Measurements from ENCODE around the gene RNF166.

RNF166 gene

DNA sequence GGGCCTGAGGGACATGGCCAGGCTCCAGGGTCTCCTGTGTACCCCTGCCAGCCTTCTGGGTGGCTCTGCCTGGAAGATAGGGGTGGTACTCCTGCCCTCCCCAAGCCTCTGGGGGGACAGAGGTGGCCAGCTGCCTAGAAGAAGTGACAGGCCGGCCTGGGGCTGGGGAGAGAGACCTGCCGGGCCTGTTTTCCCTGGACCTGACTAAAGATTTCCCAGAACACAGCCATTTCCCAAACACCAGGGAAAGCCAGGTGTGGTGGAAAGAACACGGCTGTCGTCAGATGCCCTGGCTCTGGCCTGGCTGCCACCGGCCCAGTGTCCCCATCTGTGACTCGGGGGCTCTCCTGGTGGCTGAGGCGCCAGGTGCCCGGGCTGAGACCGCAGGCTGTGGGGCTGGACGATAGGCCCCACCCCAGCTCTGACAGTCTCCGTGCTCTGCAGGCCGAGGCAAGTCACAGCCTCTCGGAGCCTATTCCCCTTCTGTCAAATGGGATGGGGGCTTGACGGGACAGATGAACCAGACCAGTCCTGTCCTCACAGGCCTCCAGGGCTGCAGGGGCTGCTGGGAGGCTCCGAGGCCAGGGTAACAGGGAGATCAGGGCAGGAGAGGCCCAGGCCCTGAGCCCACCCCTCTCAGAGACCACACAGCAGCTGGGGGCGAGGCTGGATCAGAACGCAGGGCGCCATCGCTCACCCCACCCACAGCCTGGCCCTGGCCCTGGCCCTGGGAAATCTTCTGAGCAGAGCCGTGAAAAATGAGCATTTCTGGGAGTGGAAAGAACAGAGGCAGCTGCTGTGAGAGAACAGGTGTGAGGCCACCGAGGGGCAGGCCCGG lies 33.1 kb upstream of the RNF166 start:
- FAIRE-seq: no peak

DNA sequence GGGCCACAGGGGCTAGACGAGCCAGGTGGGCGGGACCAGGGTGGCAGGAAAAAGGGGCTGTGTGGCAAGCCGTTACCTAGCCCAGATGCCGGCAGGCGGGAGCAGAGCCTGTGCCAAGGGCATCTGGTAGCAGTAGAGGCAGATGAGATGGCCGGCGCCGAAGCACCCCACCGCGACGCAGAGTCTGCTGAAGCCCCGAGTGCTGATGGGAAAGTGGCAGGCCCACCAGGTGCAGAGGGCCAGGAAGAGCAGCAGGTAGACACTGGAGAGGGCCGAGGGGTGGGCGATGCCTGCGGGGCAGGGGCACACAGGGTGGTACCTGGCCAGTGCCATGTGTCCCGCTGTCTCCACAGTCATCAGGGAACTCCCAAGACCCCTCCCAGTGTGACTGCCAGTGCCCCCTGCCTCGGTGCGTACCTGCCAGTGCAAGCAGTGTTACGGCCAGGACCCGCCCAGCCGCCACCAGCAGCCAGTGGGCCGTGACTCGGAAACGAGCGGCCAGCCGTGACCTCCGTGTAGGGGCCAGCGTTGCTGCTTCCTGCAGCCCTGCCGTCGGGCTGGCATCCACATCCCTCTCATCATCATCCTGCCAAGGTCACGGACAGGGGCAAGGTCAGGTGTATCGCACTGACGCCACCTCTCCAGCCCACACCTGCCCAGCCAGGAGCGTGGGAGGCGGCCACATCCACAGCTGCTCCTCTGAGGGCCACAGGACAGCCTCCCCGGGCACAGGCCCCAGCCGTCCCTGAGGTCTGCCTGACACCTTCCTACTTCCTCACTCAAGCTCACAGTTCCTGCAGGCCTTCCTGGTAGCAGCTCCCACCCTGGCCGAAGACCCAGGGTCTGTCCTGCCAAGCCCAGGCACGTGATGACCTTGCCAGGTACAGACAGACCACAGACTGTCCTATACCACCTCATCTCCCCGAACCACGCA lies 32.2 kb upstream of the RNF166 start:
- FAIRE-seq: no peak

DNA sequence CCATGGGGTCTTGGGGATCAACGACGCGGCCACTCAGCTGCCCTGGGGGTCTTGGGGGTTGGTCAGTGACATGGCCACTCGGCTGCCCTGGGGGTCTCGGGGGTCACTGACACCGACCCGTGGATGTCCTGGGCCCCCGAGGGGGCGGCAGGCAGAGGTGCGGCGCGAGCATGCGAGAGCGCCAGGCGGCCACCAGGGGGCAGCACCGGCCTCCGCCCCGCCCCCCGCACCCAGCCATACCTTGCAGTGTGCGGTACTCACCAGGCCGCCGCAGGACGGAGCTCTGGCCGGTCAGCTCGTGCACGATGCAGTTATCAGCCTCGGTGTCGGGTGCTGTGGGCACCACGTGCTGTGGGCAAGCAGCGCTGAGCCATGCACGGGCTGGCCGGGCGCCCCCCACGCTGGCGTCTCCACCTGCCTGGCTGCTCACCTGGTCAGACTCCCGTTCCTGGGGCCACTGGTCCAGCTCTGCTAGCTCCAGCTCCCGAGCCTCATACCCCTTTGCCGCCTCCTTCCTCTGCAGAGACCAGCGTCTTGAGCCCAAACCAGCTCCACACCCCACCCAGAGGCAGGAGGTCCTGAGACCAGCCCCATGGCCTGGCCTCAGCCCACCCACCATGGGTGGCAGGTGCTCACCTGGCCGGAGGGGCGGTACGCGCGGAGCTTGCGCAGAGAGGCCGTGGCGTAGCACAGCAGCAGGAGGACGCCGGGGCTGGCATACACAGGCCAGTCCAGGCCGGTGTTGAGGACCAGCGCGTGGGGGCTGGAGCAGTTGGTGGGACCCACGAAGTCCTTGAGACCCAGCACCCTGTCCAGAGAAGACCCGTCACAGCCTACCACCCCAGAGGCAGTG lies 31.3 kb upstream of the RNF166 start:
- FAIRE-seq: no peak

DNA sequence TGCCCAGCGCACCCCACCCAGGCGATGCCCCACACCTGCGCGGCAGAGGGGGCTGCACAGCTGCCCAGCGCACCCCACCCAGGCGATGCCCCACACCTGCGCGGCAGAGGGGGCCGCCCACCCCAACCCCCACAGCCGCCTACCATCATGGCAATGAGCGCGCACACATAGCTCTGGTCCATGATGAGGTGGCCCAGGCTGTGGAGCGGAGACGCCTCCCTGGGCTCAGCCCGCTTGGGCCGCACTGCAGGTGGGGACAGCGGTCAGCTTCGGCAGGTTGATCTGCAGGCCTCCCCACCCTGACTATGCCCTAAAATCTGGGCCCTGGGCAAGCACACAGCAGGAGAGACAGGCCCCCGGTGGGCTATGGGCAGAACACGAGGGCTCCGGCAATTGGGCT lies 30.3 kb upstream of the RNF166 start:
- FAIRE-seq: no peak

DNA sequence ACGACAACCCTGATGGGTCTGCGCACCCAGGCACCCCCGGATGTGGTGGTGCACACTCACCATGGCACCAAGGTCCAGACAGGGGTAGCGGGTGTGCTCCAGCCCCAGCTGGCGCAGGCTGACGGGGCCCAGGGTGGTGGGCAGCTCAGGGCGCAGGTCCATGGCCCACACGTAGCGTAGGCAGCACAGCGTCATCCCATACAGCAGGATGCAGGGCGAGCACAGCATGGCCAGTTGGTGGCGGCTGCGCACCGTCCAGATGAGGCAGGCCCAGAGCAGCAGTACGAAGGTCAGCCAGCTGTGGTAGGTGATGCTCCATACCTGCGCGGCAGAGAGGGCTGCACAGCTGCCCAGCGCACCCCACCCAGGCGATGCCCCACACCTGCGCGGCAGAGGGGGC lies 29.9 kb upstream of the RNF166 start:
- FAIRE-seq: no peak

DNA sequence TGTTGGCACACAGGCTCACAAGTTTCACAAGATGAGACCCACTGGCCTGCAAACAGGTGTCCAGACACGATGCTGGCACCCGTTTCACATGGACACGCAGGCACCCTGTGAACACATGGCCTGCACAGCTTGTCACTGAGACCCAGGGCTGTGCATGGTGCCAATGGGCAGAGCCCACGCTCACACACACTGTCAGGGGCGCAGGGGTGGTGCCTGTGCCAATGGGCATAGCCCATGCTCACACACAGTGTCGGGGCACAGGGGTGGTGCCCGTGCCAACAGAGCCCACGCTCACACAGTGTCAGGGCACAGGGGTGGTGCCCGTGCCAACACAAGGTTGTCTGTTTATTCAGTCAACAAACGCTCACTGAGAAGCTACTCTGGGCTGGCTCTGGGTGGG lies 29.4 kb upstream of the RNF166 start:
- FAIRE-seq: no peak

DNA sequence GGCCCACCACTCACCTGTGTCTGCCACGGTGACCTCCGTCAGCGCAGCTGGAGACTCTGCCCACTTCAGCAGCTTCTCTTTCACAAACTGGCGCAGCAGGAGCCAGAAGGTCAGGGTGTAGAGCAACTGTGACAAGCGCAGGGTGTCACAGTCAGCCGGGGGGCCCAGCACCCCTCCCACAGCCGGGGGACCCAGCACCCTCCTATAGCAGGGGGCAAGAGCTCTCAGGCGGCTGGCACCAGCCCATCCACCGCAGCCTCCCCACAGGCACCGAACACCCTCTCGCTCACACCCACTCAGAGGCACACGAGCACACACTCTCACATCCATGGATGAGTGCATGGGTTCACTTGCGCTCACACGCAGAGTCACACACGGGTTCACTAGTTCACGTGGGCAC lies 28.9 kb upstream of the RNF166 start:
- no peak for FAIRE-seq

DNA sequence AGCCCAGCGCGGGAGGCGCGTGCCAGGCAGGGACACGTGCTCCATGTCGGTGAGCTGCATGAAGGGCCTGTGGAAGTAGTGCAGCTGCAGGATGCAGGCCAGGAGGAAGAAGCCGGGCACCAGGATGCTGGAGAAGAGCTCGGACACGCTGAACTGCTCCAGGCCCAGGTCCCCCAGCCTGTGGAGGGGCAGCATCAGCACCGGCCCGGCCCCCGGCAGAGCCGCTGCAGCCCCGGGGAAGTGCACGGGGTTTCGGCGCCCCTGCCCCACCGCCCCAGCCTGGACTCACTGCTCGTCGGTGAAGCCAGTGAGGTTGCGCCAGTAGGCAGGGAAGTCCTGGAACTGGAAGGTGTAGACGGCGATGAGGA lies 28.1 kb upstream of the RNF166 start:
- FAIRE-seq: no peak

DNA sequence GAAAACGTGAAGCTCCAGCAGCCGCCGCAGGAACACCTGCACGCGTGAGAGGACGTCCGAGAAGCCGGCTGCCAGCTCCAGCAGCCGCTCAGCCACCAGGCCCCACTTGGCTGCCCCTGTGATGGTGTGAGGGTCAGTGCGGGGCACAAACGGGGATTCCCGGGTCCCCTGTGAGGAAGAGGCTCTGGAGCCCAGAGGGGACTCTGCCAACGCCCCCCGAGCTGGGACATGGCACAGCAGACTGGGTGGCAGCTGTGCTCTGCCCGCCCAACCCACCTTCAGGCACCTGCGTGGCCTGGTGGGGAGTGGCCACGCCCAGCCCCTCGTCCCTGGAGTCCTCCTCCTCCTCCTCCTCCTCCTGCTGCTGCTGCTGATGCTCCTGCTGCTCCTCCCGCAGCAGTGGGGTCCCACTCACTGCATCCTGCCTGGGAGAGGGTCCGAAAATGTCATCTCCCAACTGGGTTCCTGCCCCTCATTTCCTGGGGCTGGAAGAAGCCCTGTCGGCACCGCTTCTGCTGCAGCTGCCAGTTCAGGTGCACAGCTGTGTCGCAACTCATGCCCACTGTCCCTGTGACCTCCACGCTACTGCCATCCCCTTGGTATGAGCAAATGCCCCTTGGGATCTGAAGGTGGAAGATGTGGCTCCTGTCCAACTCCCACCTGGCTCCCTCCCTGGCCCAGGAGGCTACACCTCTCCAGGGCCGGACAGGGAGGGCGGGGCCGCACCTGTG lies 27.6 kb upstream of the RNF166 start:
- FAIRE-seq: no peak

DNA sequence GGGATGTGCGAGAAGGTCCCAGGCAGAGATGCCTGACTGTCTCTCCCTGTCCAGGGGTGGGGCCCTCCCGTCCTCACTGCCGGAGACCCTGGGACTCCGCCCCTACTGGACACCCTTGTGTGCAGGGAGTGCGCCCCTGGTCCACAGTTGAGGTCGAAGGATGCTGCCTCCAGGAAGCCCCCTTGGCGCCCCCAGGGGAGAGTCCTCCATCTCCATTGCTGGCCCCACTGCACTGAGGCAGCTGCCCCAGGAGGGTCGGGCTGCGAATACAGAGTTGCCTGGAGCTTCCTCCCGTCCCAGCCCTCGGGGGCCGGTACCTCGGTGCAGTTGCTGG lies 26.7 kb upstream of the RNF166 start:
- no peak for FAIRE-seq

DNA sequence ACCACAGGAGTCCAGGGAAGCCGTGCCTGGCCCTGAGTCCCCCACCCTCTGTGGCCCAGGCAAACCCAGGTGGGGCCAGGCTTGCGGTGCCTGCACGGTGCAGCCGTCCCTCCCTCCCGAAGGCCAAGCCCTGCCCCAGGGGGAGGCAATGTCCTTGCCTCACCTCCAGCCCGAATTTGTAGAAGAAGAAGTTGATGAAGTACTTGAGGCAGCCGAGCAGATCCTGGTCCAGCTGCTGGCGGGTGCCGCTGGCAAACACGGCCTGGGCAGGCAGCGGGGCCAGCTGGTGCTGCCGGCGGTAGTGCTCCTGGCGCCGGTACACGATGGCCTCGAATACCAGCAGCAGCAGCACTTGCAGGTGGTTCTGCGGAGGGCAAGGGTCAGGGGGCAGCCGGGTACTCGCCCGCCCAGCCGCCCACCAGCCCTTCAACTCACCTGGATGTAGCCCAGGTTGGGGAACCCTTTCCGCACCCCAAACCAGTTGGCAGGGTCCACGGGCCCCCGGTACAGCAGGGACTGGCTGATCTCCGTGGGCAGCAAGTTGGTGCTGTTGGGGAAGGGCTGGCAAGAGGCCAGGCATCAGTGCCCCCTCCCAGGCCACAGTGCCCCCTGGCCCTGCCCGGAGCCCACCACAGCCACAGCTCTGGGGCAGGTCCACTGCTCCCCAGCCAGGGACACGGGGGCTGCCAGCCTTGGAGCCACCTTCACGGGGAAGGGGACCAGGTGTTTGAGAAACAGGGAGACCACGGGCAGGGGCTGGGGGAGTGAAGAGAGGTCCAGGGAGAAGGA lies 26.2 kb upstream of the RNF166 start:
- no peak for FAIRE-seq

DNA sequence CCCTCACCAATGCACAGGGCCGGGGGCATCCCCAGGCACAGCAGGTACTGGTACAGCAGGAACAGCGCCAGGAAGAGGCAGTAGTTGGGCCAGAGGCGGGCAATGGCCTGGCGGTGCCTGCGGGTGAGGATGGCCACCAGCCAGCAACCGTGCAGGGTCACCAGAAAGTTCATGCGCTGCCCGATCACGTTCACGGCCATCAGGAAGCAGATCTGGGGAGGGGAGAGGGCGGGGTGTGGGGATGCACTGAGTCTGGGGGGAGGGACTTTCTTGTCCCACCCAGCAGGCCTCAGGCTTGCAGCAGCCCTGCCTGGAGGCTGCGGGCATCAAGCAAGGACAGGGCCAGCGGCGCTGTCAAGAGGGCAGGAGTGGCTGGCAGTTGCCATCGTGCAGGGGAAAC lies 25.5 kb upstream of the RNF166 start:
- no peak for FAIRE-seq

DNA sequence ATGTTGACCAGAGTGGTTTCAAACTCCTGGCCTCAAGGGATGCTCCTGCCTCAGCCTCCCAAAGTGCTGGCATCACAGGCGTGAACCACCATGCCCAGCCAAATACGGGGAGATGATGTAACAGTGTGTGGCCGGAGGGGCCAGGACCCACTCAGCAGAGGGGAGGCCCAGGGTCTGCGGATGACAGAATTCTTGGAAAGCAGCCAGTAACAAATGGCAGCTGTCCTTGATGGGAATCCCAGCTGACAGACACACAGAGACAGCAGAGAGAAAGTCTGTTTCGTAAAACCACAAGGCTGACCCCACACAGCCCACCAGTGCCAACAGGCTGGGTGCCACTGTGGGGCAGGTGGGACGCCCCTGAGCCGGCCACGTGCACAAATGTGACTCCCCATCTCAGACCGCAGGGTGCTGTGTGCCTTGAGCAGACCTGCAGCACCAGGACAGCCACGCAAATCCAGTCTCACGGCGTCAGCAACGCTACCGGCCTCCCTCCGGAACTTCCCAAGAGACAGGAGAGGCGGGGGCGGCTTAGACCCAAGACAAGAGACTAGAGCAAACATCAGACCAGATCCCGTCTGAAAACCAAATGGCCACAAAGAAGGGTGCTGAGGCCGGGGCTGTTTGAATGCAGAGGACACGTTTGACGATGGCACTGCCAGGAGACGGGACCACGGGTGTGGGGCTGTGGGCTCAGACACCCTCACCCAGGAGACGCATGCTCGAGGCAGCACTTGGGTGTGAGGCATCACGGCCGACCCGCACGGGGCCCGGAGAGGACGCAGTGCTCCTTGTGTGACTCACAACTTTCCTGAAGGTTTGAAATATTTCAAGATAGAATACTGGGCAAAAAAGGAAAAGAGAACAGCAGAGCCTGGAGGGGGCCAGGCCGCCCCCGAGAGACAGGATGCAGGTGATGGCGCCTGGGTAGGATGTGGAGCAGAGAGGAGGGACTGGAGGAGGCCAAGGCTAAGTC lies 24.7 kb upstream of the RNF166 start:
- FAIRE-seq: no peak

DNA sequence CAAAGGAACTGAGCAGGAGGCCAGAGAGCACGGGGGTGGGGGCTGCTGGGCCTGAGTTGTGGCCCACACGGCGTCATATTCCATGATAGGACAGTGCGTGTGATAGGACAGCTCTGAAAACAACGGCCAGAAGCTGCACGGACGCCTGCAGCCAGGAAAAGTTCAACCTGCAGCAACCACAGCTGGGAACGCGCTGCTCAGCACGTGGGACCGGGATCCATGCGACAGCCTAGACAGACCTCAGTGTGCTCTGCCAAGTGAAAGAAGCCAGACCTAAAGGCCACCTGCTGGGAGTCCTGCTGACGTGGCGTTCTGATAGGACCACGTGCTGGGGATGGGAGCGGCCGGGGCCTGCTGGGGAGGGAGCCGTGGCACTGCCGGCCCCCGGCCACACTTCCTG lies 21.7 kb upstream of the RNF166 start:
- FAIRE-seq: no peak

DNA sequence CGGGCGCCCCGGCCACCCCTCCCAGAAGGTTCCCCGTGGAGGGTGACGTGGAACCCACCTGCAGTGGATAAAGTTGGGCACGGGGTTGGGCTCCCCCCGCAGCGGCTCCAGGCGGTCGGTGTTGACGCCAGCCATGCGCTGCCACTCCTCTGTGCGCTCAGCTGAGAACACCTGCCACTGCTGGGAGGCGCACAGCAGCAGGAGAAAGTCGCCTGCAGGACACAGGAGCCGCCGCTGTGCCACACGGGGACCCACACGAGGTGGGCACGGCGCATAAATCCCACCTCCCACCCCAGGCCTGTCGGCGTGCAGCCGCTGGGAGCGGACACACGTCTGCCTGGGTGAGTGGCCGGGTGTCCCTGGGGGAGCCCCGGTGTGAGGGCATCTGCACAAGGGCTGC lies 20.8 kb upstream of the RNF166 start:
- no peak for FAIRE-seq

DNA sequence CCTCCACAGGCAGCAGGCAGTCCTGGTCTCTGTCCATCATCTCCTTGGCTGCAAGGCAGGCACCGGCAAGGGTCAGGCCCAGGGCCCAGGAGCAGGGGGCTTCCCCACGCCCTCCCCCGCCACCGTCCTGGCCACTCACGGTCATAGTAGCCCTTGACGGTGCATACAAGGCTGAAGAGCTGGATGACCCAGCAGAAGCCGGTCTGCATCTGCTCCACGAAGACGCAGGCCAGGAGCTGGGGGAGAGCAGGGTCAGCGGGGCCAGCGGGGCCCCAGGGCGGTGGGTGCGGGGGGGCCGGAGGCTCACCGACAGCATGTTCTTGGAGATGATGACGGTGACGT lies 20.2 kb upstream of the RNF166 start:
- FAIRE-seq: no peak

DNA sequence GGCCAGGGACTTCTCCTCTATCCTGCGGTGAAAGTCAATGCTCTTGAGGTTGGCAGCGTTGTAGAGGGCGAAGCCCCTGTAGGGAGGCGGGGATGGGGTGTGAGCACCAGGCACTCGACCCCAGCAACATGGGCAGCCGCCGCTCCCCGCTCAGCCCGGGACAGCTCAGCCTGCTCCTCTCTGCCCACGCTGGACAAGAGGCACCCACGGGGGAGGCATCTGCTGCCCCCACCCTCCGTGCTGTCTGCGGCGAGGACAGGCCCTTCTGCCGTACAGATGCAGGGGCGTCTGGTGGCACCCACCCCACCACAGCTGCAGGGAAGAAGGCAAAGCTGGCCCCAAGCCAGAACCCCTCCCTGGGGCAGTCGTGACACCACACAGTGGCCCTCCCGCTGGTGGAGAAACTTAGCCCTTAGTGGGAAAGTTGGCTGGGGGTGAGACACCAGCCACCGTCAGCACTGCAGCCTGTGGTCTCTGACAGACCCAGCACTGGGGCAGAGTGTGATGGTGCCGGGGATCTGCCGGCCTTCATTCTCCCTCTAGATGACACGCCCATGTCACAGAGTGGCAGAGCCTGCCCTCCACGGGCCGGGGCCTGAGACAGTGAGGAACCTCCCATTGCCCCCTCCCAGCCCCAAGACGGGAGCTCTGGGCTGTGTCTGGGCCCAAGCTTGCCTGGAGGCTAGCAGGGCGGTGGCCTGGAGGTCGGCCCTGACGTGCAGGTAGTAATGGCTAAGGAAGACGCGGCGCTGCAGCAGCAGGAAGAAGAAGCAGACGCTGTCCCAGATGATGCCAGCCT lies 19.6 kb upstream of the RNF166 start:
- no peak for FAIRE-seq

DNA sequence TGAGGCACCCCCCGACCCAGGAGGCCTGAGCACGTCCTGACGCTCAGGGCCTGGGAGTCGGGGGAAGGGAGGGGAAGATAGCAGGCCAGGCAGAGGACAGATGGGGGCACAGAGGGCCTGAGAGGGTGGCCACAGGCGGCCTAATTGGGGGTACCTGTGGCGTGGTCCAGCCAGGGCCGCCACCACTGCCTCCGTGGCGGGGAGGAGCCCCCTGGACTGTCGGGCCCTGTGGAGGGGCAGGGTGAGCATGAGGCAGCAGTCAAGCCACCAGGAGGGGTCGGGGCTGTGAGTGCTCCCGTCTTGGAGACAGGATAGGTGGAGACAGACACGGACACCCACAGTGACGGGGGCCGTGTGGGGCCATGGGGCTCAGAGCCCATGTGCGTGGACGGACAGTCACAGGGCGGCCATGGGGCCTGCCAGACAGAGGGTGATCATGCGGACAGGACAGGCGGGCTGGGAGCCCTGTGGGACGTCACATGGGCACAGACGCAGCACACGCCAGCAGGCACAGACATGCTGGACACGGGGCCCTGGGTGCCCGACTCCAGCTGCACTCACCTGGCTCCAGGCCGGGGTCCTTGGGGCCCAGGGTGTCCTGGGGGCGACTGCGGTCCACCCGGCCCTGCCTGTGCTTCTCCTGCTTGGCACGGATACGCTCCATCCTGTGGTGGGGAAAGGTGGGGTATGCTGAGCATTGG lies 18.8 kb upstream of the RNF166 start:
- no peak for FAIRE-seq

DNA sequence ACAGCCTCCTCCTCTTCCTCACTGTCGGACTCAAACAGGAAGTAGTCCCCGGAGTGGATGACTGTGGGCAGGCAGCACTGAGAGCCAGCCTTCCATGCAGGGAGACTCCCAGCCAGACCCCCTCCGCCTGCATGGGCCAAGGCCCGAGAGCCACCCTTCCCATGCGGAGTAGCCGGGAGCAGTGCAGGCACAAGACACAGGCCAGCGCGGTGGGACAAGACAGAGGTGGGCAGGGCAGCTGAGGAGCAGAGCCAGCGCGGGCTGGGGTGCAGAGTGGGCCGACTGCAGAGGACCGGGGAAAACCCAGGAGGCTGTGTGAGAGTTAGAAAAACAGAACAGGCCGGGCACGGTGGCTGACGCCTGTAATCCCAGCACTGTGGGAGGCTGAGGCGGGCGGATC lies 17.7 kb upstream of the RNF166 start:
- no peak for FAIRE-seq

All from islet of Langerhans (tissue), 1 donor.